Activated T-helper 17 cell treated with anti-CD3 and anti-CD28 coated beads, Interleukin-2, amount 50 U/mL, for 72 hours (primary cell): ENCODE data around the gene ANGPTL4. TPM values are rescaled to one million over a fixed set of nuclear protein-coding genes. Genes with fewer than 3 reads are reported as not detected.

Source experiments
- ATAC-seq: fragments of 150-1000 bp; cut with Tn5 transposase; replicated peaks from 2 replicates; pipeline ENCODE4 v1.10.0; 2021; ENCODE audit warnings: mild to moderate bottlenecking, moderate library complexity
- H3K27ac Mint-ChIP-seq: one replicate; pipeline ENCODE4 v1.8.0; 2022; ENCODE audit warnings: mixed read lengths
- H3K27me3 Mint-ChIP-seq: one replicate; pipeline ENCODE4 v1.8.0; 2022; ENCODE audit warnings: mixed read lengths
- H3K36me3 Mint-ChIP-seq: one replicate; pipeline ENCODE4 v1.8.0; 2022; ENCODE audit warnings: low read depth, mild to moderate bottlenecking, mixed read lengths
- H3K4me1 Mint-ChIP-seq: one replicate; pipeline ENCODE4 v1.8.0; 2022; ENCODE audit warnings: mixed read lengths
- H3K4me3 Mint-ChIP-seq: one replicate; pipeline ENCODE4 v1.8.0; 2022; ENCODE audit warnings: mild to moderate bottlenecking, mixed read lengths
- H3K9me3 Mint-ChIP-seq: one replicate; pipeline ENCODE4 v1.8.0; 2022; ENCODE audit warnings: mixed read lengths
- total RNA-seq, 2 donors: library from RNA; stranded (reverse); gene quantifications; one replicate each; pipeline ENCODE4 v1.2.3, GENCODE V29; 2022

Gene ANGPTL4
- total RNA-seq, 2 donors from 2014 or later, result 4.8 to 120 TPM

DNA sequence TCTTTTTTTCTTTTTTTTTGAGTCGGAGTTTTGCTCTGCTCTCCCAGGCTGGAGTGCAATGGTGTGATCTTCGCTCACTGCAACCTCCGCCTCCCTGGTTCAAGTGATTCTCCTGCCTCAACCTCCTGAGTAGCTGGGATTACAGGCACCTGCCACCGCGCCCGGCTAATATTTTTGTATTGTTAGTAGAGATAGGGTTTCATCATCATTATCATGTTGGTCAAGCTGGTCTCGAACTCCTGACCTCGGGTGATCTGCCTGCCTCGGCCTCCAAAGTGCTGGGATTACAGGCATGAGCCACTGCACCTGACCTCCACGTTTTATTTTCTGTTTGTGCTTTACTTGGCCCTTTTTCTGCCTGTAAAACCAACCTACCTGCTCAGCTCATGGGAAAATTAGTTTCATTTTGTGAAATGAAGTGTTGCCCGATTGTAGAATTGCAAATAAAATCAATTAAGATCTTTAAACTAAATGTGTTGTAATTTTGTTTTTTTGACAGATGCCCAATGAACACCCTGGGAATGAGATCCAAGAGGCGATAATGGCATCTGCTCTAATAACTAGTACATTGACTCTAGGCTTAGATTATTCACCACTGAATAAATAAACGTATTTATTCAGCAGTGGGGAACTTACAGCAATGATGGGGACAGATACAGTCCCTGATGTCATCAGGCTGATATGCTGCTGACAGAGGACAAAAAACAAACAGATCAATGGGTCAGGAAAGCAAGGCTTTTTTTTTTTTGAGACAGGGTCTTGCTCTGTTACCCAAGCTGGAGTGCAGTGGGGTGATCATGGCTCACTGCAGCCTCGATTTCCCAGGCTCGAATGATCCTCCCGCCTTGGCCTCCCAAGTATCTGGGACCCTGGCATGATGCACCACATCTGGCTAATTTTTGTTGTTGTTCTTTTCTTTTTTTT lies 24.0 kb downstream of the ANGPTL4 start:
- Mint-ChIP-seq H3K9me3 (no peaks in the 10 kb centered on the region), H3K27me3 (no peaks in the 10 kb centered on the region), H3K27ac (no peak overlapping the region), H3K4me3 (no peak overlapping the region), H3K36me3 (peaks cover 2% of the 10 kb centered on the region), H3K4me1 (peaks cover 16% of the 10 kb centered on the region)
- ATAC-seq, result no peak

DNA sequence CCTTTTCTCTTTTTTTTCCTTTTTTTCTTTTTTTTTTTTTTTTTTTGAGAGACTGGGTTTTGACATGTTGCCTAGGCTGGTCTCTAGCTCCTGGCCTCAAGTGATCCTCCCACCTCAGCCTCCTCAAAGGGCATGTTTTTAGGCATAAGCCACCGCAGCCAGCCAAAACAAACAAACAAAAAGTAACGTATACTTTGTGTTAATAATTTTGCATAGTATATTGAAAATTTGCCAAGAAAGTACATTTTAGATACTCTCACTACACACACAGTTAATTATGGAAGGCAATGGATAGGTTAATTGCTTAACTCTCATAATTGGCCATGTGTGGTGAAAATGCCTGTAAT lies 24.6 kb downstream of the ANGPTL4 start:
- Mint-ChIP-seq H3K27me3 (no peaks in the 10 kb centered on the region), H3K27ac (no peak overlapping the region), H3K4me1 (peaks cover 16% of the 10 kb centered on the region), H3K4me3 (no peak overlapping the region), H3K9me3 (no peaks in the 10 kb centered on the region), H3K36me3 (peaks cover 8% of the 10 kb centered on the region)
- ATAC-seq, result no peak

DNA sequence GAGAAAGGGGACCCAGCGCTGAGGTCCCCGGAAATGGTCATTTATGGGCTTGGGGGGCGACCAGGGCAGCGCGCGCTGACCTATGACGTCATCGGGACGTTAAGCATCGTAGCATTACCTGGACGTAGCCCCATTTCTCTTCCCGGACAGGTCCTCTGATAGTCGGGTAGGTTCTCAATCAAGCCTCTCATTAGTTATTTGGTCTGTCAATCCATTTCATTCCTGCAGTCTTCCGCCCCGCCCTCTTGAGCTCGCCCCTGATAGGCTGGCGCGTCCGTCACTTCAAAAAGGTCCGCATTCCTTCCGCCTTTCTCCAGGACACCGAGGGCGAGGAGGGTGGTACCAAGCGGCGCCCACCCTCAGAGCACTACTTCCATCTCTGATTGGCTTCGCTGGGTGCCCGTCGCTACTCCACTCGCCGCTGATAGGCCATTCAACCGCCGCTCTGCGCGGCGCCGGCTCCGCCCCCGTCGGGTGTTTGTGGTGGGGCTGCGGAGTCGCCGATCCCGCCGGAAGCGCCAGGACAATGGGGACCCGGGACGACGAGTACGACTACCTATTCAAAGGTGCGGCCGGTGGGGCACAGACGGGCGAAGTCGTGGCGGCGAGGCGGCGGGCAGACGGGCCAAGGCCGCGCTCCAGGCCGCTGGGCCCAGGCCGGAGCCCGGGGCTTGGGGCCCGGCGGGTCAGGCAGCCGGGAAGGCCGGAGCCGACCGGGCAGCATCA lies 26.1 kb downstream of the ANGPTL4 start, which contains the start of gene RAB11B:
RAB11B (plus strand) TSS at position 470 of the 726 bp plus-strand sequence; CDS start at position 527, 57 bp downstream.
- H3K27me3 Mint-ChIP-seq, result no peaks in the 10 kb centered on the region
- H3K36me3 Mint-ChIP-seq, result peaks cover 8% of the 10 kb centered on the region
- no peaks in the 10 kb centered on the region for H3K9me3 Mint-ChIP-seq
- peak; percentile 92 for ATAC-seq
- H3K4me3 Mint-ChIP-seq, result peak within 1 kb of the TSS; percentile 86
- H3K27ac Mint-ChIP-seq, result peak within 1 kb of the TSS; percentile 80
- peaks cover 8% of the 10 kb centered on the region for H3K4me1 Mint-ChIP-seq

GRCh38 chr19:8390617-8390981 lies 26.6 kb downstream of the ANGPTL4 start:
- Mint-ChIP-seq H3K27ac (peak overlapping the region; percentile 80), H3K9me3 (no peaks in the 10 kb centered on the region), H3K36me3 (peaks cover 8% of the 10 kb centered on the region)

DNA sequence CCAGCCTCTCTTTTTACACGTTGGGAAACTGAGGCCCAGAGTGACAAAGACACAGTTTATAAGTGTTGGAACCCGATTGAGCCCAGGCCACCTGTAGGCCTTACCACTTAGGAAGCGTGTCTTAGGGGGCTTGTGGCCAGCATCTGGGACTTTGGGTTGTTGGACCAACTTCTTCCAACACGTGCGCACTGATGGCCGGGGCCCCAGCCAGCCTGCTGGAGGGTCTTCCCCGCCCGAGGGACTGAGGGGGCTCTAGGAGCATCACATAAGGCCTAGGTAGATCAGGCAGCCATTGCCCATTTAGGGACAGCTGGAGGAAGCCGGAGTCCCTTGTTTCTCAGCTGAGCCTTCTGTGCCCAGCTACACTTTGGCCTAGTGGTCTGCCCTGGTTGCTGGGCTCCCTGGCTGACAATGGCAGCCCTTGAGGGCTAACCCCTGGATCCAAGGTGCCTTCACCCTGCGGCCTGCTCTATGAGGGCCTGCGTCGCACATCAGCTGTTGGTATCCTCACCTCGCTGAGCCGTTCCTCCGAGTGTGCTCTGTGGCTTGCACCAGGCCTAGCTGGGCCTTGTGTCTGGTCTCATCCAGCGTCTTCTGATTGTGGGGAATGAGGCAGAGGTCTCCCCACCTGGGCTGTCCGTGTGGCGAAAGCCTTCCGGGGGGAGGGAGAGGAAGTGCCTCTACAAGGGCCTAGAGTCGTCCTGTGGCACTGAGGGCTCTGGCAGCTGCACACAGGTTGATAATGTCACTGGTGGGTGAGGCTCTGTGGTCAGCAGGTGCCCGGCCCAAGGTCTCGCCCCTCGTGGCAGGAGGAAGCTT lies 27.5 kb downstream of the ANGPTL4 start:
- H3K9me3 Mint-ChIP-seq, result no peaks in the 10 kb centered on the region
- peaks cover 13% of the 10 kb centered on the region for H3K4me1 Mint-ChIP-seq
- no peak for ATAC-seq
- peak overlapping the region; percentile 80 for H3K27ac Mint-ChIP-seq
- no peaks in the 10 kb centered on the region for H3K27me3 Mint-ChIP-seq
- peak overlapping the region; percentile 86 for H3K4me3 Mint-ChIP-seq
- peaks cover 11% of the 10 kb centered on the region for H3K36me3 Mint-ChIP-seq

More at GRCh38 chr19:8390617-8390981, 26.6 kb downstream of the ANGPTL4 start:
- peak; percentile 62 for ATAC-seq
- H3K4me1 Mint-ChIP-seq, result peaks cover 8% of the 10 kb centered on the region
- H3K4me3 Mint-ChIP-seq, result peak overlapping the region; percentile 86
- no peaks in the 10 kb centered on the region for H3K27me3 Mint-ChIP-seq

- Mint-ChIP-seq H3K4me3 (peak overlapping the region; percentile 86), H3K27ac (peak overlapping the region; percentile 67), H3K9me3 (no peaks in the 10 kb centered on the region), H3K36me3 (peaks cover 17% of the 10 kb centered on the region), H3K4me1 (peaks cover 20% of the 10 kb centered on the region), H3K27me3 (no peaks in the 10 kb centered on the region)
- ATAC-seq, result no peak
Observed at GRCh38 chr19:8392017-8392591, 28.1 kb downstream of the ANGPTL4 start.

- Mint-ChIP-seq H3K4me1 (peaks cover 24% of the 10 kb centered on the region), H3K27me3 (no peaks in the 10 kb centered on the region), H3K4me3 (peak overlapping the region; percentile 19), H3K27ac (peak overlapping the region; percentile 20), H3K36me3 (peaks cover 17% of the 10 kb centered on the region), H3K9me3 (no peaks in the 10 kb centered on the region)
- ATAC-seq, result no peak
Observed at GRCh38 chr19:8393192-8393870, 29.4 kb downstream of the ANGPTL4 start.

DNA sequence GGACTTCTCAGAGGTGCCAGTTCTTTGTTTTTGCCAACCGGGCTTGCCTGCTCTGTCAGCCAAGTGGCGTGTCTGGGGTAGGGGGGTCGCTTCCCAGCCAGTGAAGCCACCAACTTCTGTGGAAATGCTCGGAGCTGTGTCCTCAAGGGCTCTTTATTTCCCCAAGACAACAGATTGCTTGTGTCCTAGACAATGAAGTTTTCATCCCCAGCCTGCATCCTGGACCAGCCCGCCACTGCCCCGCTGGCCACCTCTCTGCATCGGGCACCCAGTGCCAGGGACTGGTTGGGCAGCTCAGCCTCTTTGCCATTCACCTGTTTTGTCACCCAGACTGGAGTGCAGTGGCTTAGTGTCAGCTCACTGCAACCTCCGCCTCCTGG lies 29.9 kb downstream of the ANGPTL4 start:
- no peaks in the 10 kb centered on the region for H3K27me3 Mint-ChIP-seq
- peaks cover 24% of the 10 kb centered on the region for H3K4me1 Mint-ChIP-seq
- H3K9me3 Mint-ChIP-seq, result no peaks in the 10 kb centered on the region
- peaks cover 17% of the 10 kb centered on the region for H3K36me3 Mint-ChIP-seq
- no peak overlapping the region for H3K4me3 Mint-ChIP-seq
- H3K27ac Mint-ChIP-seq, result peak overlapping the region; percentile 59
- ATAC-seq, result no peak

DNA sequence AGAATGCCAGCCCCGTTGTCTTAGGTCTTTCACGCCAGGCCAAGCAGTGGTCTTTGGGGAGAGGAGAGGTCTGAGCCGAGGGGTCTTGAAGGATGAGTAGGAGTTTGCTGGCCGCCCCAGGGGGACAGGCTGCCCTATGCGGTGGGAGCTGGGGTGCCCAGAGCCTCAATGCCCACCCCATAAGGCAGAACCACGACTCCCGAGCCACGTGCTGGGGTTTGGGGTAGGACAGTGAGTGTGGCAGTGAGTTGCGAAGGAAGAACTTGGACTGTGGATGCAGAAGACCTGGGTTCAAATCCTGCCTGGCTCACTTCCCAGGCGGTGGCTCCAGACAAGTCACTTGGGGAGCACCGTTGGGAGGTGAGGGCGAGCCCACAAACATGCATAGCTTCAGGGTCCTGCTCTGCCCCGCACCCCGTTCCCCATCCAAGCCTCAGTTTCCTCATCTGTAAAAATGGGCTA lies 31.7 kb downstream of the ANGPTL4 start:
- peak overlapping the region; percentile 89 for H3K27ac Mint-ChIP-seq
- no peak overlapping the region for H3K4me3 Mint-ChIP-seq
- ATAC-seq, result no peak
- H3K9me3 Mint-ChIP-seq, result no peaks in the 10 kb centered on the region
- H3K4me1 Mint-ChIP-seq, result peaks cover 24% of the 10 kb centered on the region
- H3K27me3 Mint-ChIP-seq, result no peaks in the 10 kb centered on the region
- peaks cover 27% of the 10 kb centered on the region for H3K36me3 Mint-ChIP-seq

- no peak for ATAC-seq
- peaks cover 28% of the 10 kb centered on the region for H3K36me3 Mint-ChIP-seq
- peaks cover 24% of the 10 kb centered on the region for H3K4me1 Mint-ChIP-seq
- H3K27me3 Mint-ChIP-seq, result no peaks in the 10 kb centered on the region
- peak overlapping the region; percentile 39 for H3K4me3 Mint-ChIP-seq
- peak overlapping the region; percentile 89 for H3K27ac Mint-ChIP-seq
- H3K9me3 Mint-ChIP-seq, result no peaks in the 10 kb centered on the region
Observed at GRCh38 chr19:8396185-8396562, 32.2 kb downstream of the ANGPTL4 start.

- peaks cover 23% of the 10 kb centered on the region for H3K4me1 Mint-ChIP-seq
- peak overlapping the region; percentile 89 for H3K27ac Mint-ChIP-seq
- H3K36me3 Mint-ChIP-seq, result peaks cover 32% of the 10 kb centered on the region
- ATAC-seq, result peak; percentile 92
- H3K27me3 Mint-ChIP-seq, result no peaks in the 10 kb centered on the region
- H3K4me3 Mint-ChIP-seq, result peak overlapping the region; percentile 39
- H3K9me3 Mint-ChIP-seq, result no peaks in the 10 kb centered on the region
Observed at GRCh38 chr19:8396563-8397203, 32.7 kb downstream of the ANGPTL4 start.

- no peaks in the 10 kb centered on the region for H3K9me3 Mint-ChIP-seq
- peaks cover 17% of the 10 kb centered on the region for H3K4me1 Mint-ChIP-seq
- no peaks in the 10 kb centered on the region for H3K27me3 Mint-ChIP-seq
- ATAC-seq, result no peak
- peaks cover 37% of the 10 kb centered on the region for H3K36me3 Mint-ChIP-seq
- H3K4me3 Mint-ChIP-seq, result no peak overlapping the region
- H3K27ac Mint-ChIP-seq, result peak overlapping the region; percentile 87
Observed at GRCh38 chr19:8397271-8397670, 33.3 kb downstream of the ANGPTL4 start.

- no peaks in the 10 kb centered on the region for H3K9me3 Mint-ChIP-seq
- no peaks in the 10 kb centered on the region for H3K27me3 Mint-ChIP-seq
- no peak overlapping the region for H3K4me3 Mint-ChIP-seq
- H3K36me3 Mint-ChIP-seq, result peaks cover 42% of the 10 kb centered on the region
- no peak for ATAC-seq
- H3K4me1 Mint-ChIP-seq, result peaks cover 16% of the 10 kb centered on the region
- peak overlapping the region; percentile 87 for H3K27ac Mint-ChIP-seq
Observed at GRCh38 chr19:8397746-8398310, 33.9 kb downstream of the ANGPTL4 start.
